Natural killer cell treated with Interleukin-12 subunit alpha and Interleukin-12 subunit beta and Interleukin-15 and Interleukin-18, amount 100 ng/mL, for 72 hours (primary cell): ENCODE results near the gene AUP1. TPM values are rescaled to one million over a fixed set of nuclear protein-coding genes. Genes with fewer than 3 reads are reported as not detected.
"Not testable (repeated sequence)": the region's sequence is repeated elsewhere in the genome, so short reads cannot be mapped to it uniquely, and the experiment has no call there.

Experiments used
- ATAC-seq, 2 donors: fragments of 150-1000 bp; cut with Tn5 transposase in 1 of 2; sonication (Bioruptor Pico), chemical (Tn5 transposase) in 1 of 2; 2 replicates each; pipeline ENCODE4 v1.10.0; 2021
- DNase-seq: peaks from one replicate; pipeline ENCODE4 v3.0.0; 2022; ENCODE audit warnings: low spot score
- H3K27ac Mint-ChIP-seq, 2 donors: 1 replicate in 1 of 2; 2 replicates in 1 of 2; pipeline ENCODE4 v1.8.0; 2022; ENCODE audit warnings: mixed read lengths in 2 of 2, mild to moderate bottlenecking in 1 of 2, moderate library complexity in 1 of 2
- H3K27me3 Mint-ChIP-seq, 2 donors: 1 replicate in 1 of 2; 2 replicates in 1 of 2; pipeline ENCODE4 v1.8.0; 2022; ENCODE audit warnings: mixed read lengths in 2 of 2
- H3K36me3 Mint-ChIP-seq: one replicate; pipeline ENCODE4 v1.8.0; 2022; ENCODE audit warnings: mixed read lengths
- H3K4me1 Mint-ChIP-seq, 2 donors: 1 replicate in 1 of 2; 2 replicates in 1 of 2; pipeline ENCODE4 v1.8.0; 2022; ENCODE audit warnings: low read depth in 2 of 2, mixed read lengths in 2 of 2, mild to moderate bottlenecking in 1 of 2
- H3K4me3 Mint-ChIP-seq: one replicate; pipeline ENCODE4 v1.8.0; 2022; ENCODE audit warnings: mixed read lengths
- H3K9me3 Mint-ChIP-seq: 2 replicates; pipeline ENCODE4 v1.8.0; 2022; ENCODE audit warnings: mixed read lengths
- total RNA-seq, 2 donors: library from RNA; stranded (reverse); gene quantifications; one replicate each; pipeline ENCODE4 v1.2.3, GENCODE V29; 2022

AUP1 gene
- total RNA-seq, 2 donors from 2014 or later, result 190 to 233 TPM

- Mint-ChIP-seq H3K27ac (no peak overlapping the region), H3K36me3 (no peaks in the 10 kb centered on the region), H3K4me3 (peak overlapping the region; percentile 4), H3K27me3 (peaks cover 32 to 36% of the 10 kb centered on the region in 2 donors), H3K9me3 (no peaks in the 10 kb centered on the region), H3K4me1 (peaks cover 10% of the 10 kb centered on the region in 2 donors)
- no peak for ATAC-seq
- no peak for DNase-seq
These were observed 36.7 kb upstream of the AUP1 start for GRCh38 chr2:74566076-74566753.

- H3K36me3 Mint-ChIP-seq, result no peaks in the 10 kb centered on the region
- peaks cover 35 to 36% of the 10 kb centered on the region in 2 donors for H3K27me3 Mint-ChIP-seq
- H3K27ac Mint-ChIP-seq, result no peak overlapping the region
- DNase-seq (no peak), ATAC-seq (no peak)
- H3K4me3 Mint-ChIP-seq, result no peak overlapping the region
- peaks cover 10 to 19% of the 10 kb centered on the region in 2 donors for H3K4me1 Mint-ChIP-seq
- H3K9me3 Mint-ChIP-seq, result no peaks in the 10 kb centered on the region
These were observed 34.7 kb upstream of the AUP1 start for GRCh38 chr2:74564222-74564621.

GRCh38 chr2:74562126-74562775 lies 32.7 kb upstream of the AUP1 start:
- peaks cover 10 to 19% of the 10 kb centered on the region in 2 donors for H3K4me1 Mint-ChIP-seq
- H3K36me3 Mint-ChIP-seq, result no peaks in the 10 kb centered on the region
- H3K9me3 Mint-ChIP-seq, result no peaks in the 10 kb centered on the region
- DNase-seq (no peak), ATAC-seq (peak in 1 of 2 donors; percentile 50)
- peaks cover 26 to 30% of the 10 kb centered on the region in 2 donors for H3K27me3 Mint-ChIP-seq
- peak overlapping the region in 1 of 2 donors; percentile 5 for H3K27ac Mint-ChIP-seq
- no peak overlapping the region for H3K4me3 Mint-ChIP-seq

- H3K9me3 Mint-ChIP-seq, ATAC-seq, H3K27ac Mint-ChIP-seq, H3K4me3 Mint-ChIP-seq, H3K36me3 Mint-ChIP-seq, DNase-seq: not testable (repeated sequence)
- peaks cover 21 to 26% of the 10 kb centered on the region in 2 donors for H3K27me3 Mint-ChIP-seq
- H3K4me1 Mint-ChIP-seq, result peaks cover 2 to 17% of the 10 kb centered on the region in 2 donors
These were observed 31.5 kb upstream of the AUP1 start for GRCh38 chr2:74561022-74561421.

GRCh38 chr2:74560591-74560990 lies 31.1 kb upstream of the AUP1 start:
- no peaks in the 10 kb centered on the region for H3K36me3 Mint-ChIP-seq
- no peaks in the 10 kb centered on the region for H3K9me3 Mint-ChIP-seq
- no peak overlapping the region for H3K4me3 Mint-ChIP-seq
- peak overlapping the region in 1 of 2 donors; percentile 53 for H3K27ac Mint-ChIP-seq
- H3K4me1 Mint-ChIP-seq, result peaks cover 0 to 17% of the 10 kb centered on the region in 2 donors
- peaks cover 17 to 22% of the 10 kb centered on the region in 2 donors for H3K27me3 Mint-ChIP-seq
- DNase-seq (no peak), ATAC-seq (peak in 1 of 2 donors; percentile 7)

- DNase-seq (no peak), ATAC-seq (no peak)
- Mint-ChIP-seq H3K27ac (no peak overlapping the region), H3K36me3 (no peaks in the 10 kb centered on the region), H3K4me3 (no peak overlapping the region), H3K27me3 (peaks cover 15 to 22% of the 10 kb centered on the region in 2 donors), H3K4me1 (peaks cover 0 to 17% of the 10 kb centered on the region in 2 donors), H3K9me3 (no peaks in the 10 kb centered on the region)
These were observed 30.4 kb upstream of the AUP1 start for GRCh38 chr2:74559912-74560311.

- DNase-seq (no peak), ATAC-seq (no peak)
- Mint-ChIP-seq H3K27me3 (peaks cover 14 to 15% of the 10 kb centered on the region in 2 donors), H3K36me3 (no peaks in the 10 kb centered on the region), H3K4me3 (no peak overlapping the region), H3K27ac (no peak overlapping the region), H3K4me1 (peaks cover 0 to 19% of the 10 kb centered on the region in 2 donors), H3K9me3 (no peaks in the 10 kb centered on the region)
These were observed 29.1 kb upstream of the AUP1 start for GRCh38 chr2:74558284-74559230.

GRCh38 chr2:74556831-74557370 lies 27.4 kb upstream of the AUP1 start:
- H3K27ac Mint-ChIP-seq, result no peak overlapping the region
- ATAC-seq (no peak), DNase-seq (no peak)
- no peaks in the 10 kb centered on the region for H3K9me3 Mint-ChIP-seq
- H3K4me1 Mint-ChIP-seq, result peaks cover 12 to 26% of the 10 kb centered on the region in 2 donors
- peaks cover 6 to 11% of the 10 kb centered on the region in 2 donors for H3K27me3 Mint-ChIP-seq
- H3K36me3 Mint-ChIP-seq, result no peaks in the 10 kb centered on the region
- no peak overlapping the region for H3K4me3 Mint-ChIP-seq

- Mint-ChIP-seq H3K4me1 (peaks cover 12 to 24% of the 10 kb centered on the region in 2 donors), H3K9me3 (no peaks in the 10 kb centered on the region), H3K27me3 (peaks cover 7 to 8% of the 10 kb centered on the region in 2 donors), H3K27ac (no peak overlapping the region), H3K36me3 (no peaks in the 10 kb centered on the region), H3K4me3 (peak overlapping the region; percentile 88)
- ATAC-seq, result no peak
- no peak for DNase-seq
These were observed 26.7 kb upstream of the AUP1 start for GRCh38 chr2:74556159-74556558.

GRCh38 chr2:74555610-74556103 lies 26.2 kb upstream of the AUP1 start:
- Mint-ChIP-seq H3K9me3 (no peaks in the 10 kb centered on the region), H3K27me3 (peaks cover 8 to 9% of the 10 kb centered on the region in 2 donors), H3K36me3 (no peaks in the 10 kb centered on the region), H3K27ac (peak overlapping the region; percentile 68 to 87), H3K4me3 (peak overlapping the region; percentile 88), H3K4me1 (peaks cover 12 to 23% of the 10 kb centered on the region in 2 donors)
- no peak for ATAC-seq
- DNase-seq, result no peak

GRCh38 chr2:74554820-74555531 lies 25.5 kb upstream of the AUP1 start:
- Mint-ChIP-seq H3K4me3 (peak overlapping the region; percentile 88), H3K36me3 (no peaks in the 10 kb centered on the region), H3K27ac (peak overlapping the region; percentile 68 to 87)

GRCh38 chr2:74553892-74554819 lies 24.6 kb upstream of the AUP1 start, which contains the start of the genes DOK1 and LOXL3:
Gene DOK1, plus strand, starts transcription at chr2:74554720. Its CDS starts 35 bp downstream, at chr2:74554755.
Gene LOXL3, minus strand, starts transcription at chr2:74553942. Its CDS starts 1,308 bp downstream, at chr2:74552634.
- peaks cover 13 to 16% of the 10 kb centered on the region in 2 donors for H3K27me3 Mint-ChIP-seq
- ATAC-seq (peak; percentile 86 to 92), DNase-seq (peak; percentile 89)
- no peaks in the 10 kb centered on the region for H3K36me3 Mint-ChIP-seq
- H3K27ac Mint-ChIP-seq, result peak within 1 kb of the TSS; percentile 68 to 87
- H3K9me3 Mint-ChIP-seq, result no peaks in the 10 kb centered on the region
- H3K4me1 Mint-ChIP-seq, result peaks cover 12 to 19% of the 10 kb centered on the region in 2 donors
- H3K4me3 Mint-ChIP-seq, result peak within 1 kb of the TSS; percentile 88

More at GRCh38 chr2:74554820-74555531, 25.5 kb upstream of the AUP1 start:
- DNase-seq (peak; percentile 69), ATAC-seq (peak; percentile 66 to 72)
- H3K4me1 Mint-ChIP-seq, result peaks cover 12 to 16% of the 10 kb centered on the region in 2 donors
- peaks cover 10 to 13% of the 10 kb centered on the region in 2 donors for H3K27me3 Mint-ChIP-seq
- H3K9me3 Mint-ChIP-seq, result no peaks in the 10 kb centered on the region
